Dendritic cell treated with granulocyte-macrophage colony-stimulating factor and Interleukin-4, amounts not matched to agents 40 ng/mL and 50 ng/mL, for 4 days (primary cell): ENCODE results near the gene CRABP1.

Experiments used
- H3K27ac Mint-ChIP-seq: one replicate; pipeline ENCODE4 v1.8.0; 2022; ENCODE audit warnings: mild to moderate bottlenecking, mixed read lengths
- H3K27me3 Mint-ChIP-seq: one replicate; pipeline ENCODE4 v1.8.0; 2022; ENCODE audit warnings: mild to moderate bottlenecking, mixed read lengths
- H3K36me3 Mint-ChIP-seq: one replicate; pipeline ENCODE4 v1.8.0; 2022; ENCODE audit warnings: low read depth, mixed read lengths
- H3K4me1 Mint-ChIP-seq: one replicate; pipeline ENCODE4 v1.8.0; 2022; ENCODE audit warnings: low read depth, mixed read lengths
- H3K4me3 Mint-ChIP-seq: one replicate; pipeline ENCODE4 v1.8.0; 2022; ENCODE audit warnings: mild to moderate bottlenecking, moderate library complexity, mixed read lengths
- H3K9me3 Mint-ChIP-seq: one replicate; pipeline ENCODE4 v1.8.0; 2022; ENCODE audit warnings: mixed read lengths
- intact Hi-C: fragments of 100-400 bp; cut with micrococcal nuclease; formaldehyde crosslinking; loops from one replicate; pipeline ENCODE4 v1.15.0; 2022

Gene CRABP1

DNA sequence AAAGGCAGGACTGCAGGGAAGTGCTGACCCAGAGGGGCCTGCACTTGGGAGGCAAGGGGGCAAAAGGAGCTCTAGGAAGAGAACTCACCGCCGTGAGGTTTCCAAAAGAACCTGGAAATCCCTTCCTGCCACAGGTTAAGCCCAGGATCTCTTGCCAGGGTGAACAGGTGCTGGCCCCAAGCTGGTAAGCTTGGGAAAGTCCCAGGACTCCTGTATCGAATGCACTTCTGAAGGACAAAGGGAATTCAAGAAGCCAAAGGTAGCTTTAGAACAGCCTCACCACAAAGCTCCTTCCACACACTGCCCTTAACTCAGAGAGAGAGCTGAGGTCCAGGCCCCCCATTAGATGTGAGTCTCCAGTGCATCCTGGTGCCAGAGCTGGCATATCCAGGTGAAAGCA lies 28.9 kb upstream of the CRABP1 start:
- Mint-ChIP-seq H3K4me1 (peaks cover 16% of the 10 kb centered on the region), H3K27ac (no peak overlapping the region), H3K4me3 (no peak overlapping the region), H3K9me3 (no peaks in the 10 kb centered on the region), H3K27me3 (no peaks in the 10 kb centered on the region), H3K36me3 (no peaks in the 10 kb centered on the region)
- intact Hi-C loops: no loop called here

DNA sequence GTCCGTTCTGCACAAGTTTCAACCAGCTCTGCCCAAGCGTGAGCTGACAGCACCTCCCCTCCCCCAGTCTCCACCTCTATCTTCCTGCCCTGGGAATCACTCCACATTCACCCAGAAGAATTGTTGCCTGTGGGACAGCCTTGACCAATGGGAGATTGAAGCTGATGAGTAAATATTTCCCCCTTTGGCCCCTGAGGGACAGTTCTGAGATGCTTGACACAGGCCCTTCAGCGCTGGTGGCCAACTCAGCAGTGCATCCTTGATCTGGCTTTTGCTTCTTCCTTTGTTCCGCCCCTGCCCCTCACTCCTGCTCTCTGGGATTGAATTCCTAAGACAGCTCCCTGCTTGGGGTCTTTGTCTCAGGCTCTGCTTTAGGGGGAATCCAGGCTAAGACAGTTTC lies 27.6 kb upstream of the CRABP1 start:
- peaks cover 6% of the 10 kb centered on the region for H3K4me1 Mint-ChIP-seq
- no peaks in the 10 kb centered on the region for H3K9me3 Mint-ChIP-seq
- no peak overlapping the region for H3K27ac Mint-ChIP-seq
- no peaks in the 10 kb centered on the region for H3K36me3 Mint-ChIP-seq
- H3K27me3 Mint-ChIP-seq: no peaks in the 10 kb centered on the region
- intact Hi-C loops: no loop called here
- no peak overlapping the region for H3K4me3 Mint-ChIP-seq

DNA sequence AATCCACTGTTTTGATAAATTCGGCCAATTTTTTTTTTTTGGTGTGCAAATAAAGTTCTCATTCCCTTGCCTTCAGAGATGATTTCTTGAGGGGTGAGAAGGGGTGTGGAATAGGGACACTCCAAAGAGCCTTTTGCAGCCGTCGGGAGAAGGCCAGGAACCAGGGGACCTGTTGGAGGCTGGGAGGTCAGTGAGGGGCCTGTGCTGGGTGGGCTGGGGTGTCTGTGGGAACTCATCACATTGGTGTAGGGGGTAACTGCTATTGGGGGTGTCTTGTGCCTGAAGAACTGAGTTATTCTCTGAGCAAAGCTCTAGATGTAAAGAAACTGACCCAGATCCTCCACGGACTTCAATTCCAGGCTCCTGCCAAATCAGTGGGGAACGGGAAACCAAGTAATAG lies 27.2 kb upstream of the CRABP1 start:
- intact Hi-C loops: no loop called here
- no peaks in the 10 kb centered on the region for H3K36me3 Mint-ChIP-seq
- peaks cover 4% of the 10 kb centered on the region for H3K4me1 Mint-ChIP-seq

DNA sequence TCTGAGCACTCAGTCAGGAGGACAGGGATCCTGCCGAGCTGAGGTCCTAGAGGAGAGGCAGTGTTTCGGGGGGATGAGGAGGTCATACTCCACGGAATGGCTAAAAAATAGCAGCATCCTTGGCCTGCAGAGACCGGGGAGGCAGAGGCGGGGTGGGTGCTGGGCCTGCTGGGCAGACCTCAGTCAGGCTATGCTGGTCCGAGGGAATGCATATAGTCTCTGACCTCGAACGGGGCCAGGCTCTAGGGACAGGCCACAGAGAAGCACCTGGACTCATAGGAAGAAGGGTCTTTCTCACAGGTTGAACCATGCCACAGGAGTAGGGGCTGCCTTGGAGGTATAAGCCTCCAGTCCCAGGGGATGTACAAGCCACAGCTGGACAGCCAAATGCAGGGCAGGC lies 26.8 kb upstream of the CRABP1 start:
- no peaks in the 10 kb centered on the region for H3K36me3 Mint-ChIP-seq
- intact Hi-C loops: no loop called here
- peaks cover under 1% of the 10 kb centered on the region for H3K4me1 Mint-ChIP-seq
- no peak overlapping the region for H3K27ac Mint-ChIP-seq
- no peak overlapping the region for H3K4me3 Mint-ChIP-seq
- no peaks in the 10 kb centered on the region for H3K27me3 Mint-ChIP-seq
- no peaks in the 10 kb centered on the region for H3K9me3 Mint-ChIP-seq

More for the DNA sequence above, 27.2 kb upstream of the CRABP1 start:
- Mint-ChIP-seq H3K4me3 (no peak overlapping the region), H3K27me3 (no peaks in the 10 kb centered on the region), H3K27ac (no peak overlapping the region), H3K9me3 (no peaks in the 10 kb centered on the region)

DNA sequence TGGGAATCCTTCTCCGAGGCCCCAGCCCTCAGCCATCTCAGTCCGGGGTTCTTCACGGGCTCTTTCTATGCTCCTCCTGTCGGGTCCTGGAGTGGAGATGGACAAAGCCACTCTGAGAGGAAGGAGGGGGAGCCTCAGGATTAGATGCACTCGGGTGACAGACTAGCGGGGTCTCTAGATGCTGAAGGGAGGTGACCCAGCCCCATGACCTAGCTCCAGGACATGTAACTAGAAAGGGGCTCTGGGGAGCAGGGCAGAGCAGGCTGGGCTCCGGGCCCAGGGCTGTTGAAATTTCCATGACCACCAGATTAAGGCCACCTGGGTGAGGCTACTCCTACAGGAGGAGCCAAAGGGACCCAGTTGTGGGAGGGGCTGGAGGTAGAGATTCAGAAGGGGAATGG lies 26.0 kb upstream of the CRABP1 start:
- H3K27ac Mint-ChIP-seq: no peak overlapping the region
- H3K36me3 Mint-ChIP-seq: no peaks in the 10 kb centered on the region
- H3K27me3 Mint-ChIP-seq: no peaks in the 10 kb centered on the region
- H3K9me3 Mint-ChIP-seq: no peaks in the 10 kb centered on the region
- no peak overlapping the region for H3K4me3 Mint-ChIP-seq
- intact Hi-C loops: no loop called here
- H3K4me1 Mint-ChIP-seq: no peaks in the 10 kb centered on the region

DNA sequence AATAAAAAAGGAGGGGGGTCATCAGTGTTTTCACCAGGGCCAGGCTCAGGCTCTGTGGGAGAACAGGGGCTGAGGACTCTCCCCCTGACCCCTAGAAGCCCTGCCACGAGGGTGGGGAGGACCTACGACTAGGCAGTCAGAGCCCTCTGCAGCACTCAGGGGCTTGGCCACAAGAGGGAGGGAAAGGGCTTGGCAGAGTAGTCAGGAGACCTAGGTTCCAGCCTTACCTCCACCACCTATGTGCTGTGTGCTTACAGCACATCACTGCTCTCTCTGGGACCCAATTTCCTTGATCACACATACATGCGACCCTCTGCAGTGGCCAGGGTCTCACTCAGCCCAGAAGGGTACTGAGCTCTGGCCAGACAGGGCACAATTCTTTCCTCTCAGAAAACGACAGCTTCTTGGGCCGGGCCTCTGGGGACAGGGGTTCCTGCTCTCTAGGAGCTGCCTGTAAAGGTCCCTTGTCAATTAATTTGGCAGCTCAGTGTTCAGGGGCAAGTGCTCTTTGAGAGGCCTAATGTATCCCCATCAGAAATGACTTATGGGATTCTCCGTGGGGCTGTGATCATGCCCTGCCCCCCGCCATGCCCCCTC lies 24.4 kb upstream of the CRABP1 start:
- Mint-ChIP-seq H3K9me3 (no peaks in the 10 kb centered on the region), H3K4me3 (no peak overlapping the region), H3K27ac (no peak overlapping the region), H3K4me1 (no peaks in the 10 kb centered on the region), H3K36me3 (no peaks in the 10 kb centered on the region), H3K27me3 (no peaks in the 10 kb centered on the region)
- intact Hi-C loops: no loop called here

DNA sequence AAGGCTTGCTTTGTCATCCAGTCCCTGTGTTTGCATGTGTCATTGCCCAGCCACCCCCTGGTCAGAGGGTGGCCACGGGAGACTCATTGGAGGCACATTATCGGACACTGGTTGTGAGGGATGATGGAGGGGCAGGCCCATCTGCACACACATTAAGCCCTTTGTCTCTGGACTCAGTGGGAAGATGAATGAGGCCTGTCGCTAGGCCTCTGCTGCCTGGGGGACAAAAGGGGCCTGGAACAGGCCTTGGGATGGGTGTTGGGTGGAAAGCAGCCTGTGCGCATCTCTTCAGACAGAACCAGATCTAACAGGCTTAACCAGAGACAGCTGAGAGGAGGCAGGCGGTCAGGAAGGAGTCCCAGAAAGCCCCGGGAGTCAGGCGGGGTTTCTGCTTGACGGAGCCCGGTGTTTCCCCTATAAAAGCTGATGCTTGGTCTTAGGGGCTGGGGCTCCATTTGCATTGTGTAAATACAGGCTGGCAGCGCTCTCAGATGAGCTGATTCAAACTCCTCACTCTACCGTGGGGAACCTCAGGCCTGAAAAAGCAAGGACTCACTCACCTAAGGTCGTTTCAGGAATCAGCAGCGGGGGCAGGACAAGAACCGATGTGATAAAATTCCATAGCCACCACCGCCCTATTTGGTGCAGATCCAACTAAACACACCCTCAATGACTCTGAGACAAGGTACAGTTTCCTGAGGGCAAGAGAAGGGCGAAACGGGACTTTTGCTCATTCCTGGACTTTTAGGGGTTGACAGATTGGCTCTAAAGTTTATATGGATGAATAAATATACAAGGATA lies 23.7 kb upstream of the CRABP1 start:
- intact Hi-C loops: no loop called here
- no peaks in the 10 kb centered on the region for H3K27me3 Mint-ChIP-seq
- H3K27ac Mint-ChIP-seq: no peak overlapping the region
- H3K9me3 Mint-ChIP-seq: no peaks in the 10 kb centered on the region
- H3K36me3 Mint-ChIP-seq: no peaks in the 10 kb centered on the region
- no peaks in the 10 kb centered on the region for H3K4me1 Mint-ChIP-seq
- H3K4me3 Mint-ChIP-seq: no peak overlapping the region

DNA sequence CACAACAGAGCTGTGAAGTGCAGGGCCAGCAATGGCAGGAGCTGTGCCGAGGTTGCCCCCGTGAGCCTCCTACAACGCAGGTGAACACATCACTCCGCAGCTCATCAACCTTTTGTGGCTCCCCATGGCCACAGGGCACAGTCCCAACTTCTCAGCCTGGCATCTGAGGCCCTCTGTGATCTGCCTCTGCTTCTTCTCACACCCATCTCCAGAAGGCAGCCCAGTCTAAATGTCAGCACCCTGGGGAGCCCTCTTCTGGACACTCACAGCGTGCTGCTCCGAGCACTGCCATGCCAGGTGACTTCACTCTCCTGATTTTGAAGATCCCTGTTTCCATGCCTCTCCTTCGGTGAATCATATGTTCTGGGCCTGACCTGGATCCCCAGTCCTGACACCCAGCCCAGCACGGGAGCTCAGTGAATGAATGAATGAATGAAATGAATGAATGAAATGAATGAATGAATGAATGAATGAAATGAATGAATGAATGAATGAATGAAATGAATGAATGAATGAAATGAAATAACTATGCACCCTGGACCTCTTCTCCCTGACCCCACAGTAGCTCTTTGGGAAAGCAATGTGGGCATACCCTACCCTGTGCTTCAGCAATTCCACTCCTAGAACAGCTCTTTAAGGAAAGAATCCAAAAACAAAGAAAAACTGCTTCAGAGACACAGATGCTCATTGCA lies 22.9 kb upstream of the CRABP1 start:
- no peaks in the 10 kb centered on the region for H3K36me3 Mint-ChIP-seq
- no peaks in the 10 kb centered on the region for H3K9me3 Mint-ChIP-seq
- no peaks in the 10 kb centered on the region for H3K27me3 Mint-ChIP-seq
- no peak overlapping the region for H3K27ac Mint-ChIP-seq
- intact Hi-C loops: no loop called here
- no peak overlapping the region for H3K4me3 Mint-ChIP-seq
- no peaks in the 10 kb centered on the region for H3K4me1 Mint-ChIP-seq

DNA sequence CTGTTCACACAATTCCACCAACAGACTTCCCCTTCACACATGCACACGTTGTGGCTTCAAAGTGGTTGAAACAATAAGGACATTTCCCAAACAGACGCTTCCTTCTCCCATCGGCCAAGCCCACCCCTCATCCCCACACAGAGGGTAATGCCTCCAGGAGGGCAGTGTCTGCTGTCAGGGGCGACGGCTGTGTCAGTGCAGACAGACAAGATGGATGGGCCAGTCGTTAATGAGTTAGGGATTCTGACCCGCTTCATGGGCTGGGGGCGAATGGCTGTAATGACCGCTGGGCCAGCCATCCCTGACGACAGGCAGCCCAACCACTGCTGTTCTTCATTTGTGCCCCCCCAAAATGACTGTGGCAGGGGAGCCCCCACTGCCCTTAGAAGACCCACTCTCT lies 20.6 kb upstream of the CRABP1 start:
- no peaks in the 10 kb centered on the region for H3K9me3 Mint-ChIP-seq
- intact Hi-C loops: no loop called here
- H3K4me3 Mint-ChIP-seq: no peak overlapping the region

DNA sequence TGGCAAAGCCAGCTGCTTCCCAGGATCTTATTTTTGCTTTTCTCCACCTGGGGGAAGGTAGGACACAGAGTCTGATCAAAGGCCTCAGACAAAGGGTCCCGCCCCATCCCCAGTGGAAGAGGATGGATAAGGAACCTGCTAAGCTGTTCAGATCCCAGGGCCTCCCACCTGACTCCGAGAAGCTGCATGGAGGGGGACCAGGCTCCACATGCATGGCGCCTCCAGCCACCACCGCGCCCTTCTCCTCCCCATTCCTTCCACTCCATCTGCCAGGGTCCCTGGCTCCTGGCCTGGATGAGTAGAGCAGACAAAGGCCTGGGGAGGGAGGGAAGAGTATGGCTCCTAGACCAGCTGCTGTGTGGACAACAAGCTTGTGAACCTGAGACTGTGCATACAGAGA lies 20.0 kb upstream of the CRABP1 start:
- Mint-ChIP-seq H3K4me3 (no peak overlapping the region), H3K27ac (no peak overlapping the region)
- intact Hi-C loops: no loop called here

More for the DNA sequence above, 20.6 kb upstream of the CRABP1 start:
- Mint-ChIP-seq H3K36me3 (no peaks in the 10 kb centered on the region), H3K27ac (no peak overlapping the region), H3K4me1 (peaks cover 6% of the 10 kb centered on the region), H3K27me3 (no peaks in the 10 kb centered on the region)

DNA sequence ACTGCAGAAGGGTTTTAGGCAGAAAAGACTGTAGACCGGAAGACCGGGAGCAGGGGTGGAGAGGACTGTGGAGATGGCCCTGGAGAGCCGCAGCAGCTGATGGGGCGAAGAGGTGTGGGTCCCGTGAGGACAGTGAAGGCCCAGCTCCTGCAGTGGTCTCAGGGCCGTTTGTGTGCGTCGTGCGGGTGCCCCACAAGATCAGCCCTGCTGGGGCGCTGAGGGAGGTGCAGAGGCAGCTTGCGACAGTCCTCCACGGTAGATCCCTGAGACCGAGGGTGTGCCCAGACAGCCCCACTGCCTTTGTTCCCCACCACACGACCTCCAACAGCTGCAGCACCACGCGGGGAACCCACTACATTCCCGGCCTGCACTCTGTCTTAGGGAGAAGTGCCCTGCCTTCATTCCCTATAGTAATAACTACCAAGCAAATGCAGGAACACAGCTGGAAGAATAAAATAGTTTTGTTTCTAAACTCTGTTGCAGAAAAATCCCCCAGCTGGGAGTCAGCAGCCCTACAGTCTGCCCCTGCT lies 19.0 kb upstream of the CRABP1 start:
- no peak overlapping the region for H3K4me3 Mint-ChIP-seq
- no peak overlapping the region for H3K27ac Mint-ChIP-seq
- no peaks in the 10 kb centered on the region for H3K36me3 Mint-ChIP-seq
- H3K4me1 Mint-ChIP-seq: peaks cover 6% of the 10 kb centered on the region
- intact Hi-C loops: no loop called here
- no peaks in the 10 kb centered on the region for H3K9me3 Mint-ChIP-seq
- H3K27me3 Mint-ChIP-seq: no peaks in the 10 kb centered on the region

More for the DNA sequence above, 20.0 kb upstream of the CRABP1 start:
- Mint-ChIP-seq H3K9me3 (no peaks in the 10 kb centered on the region), H3K36me3 (no peaks in the 10 kb centered on the region), H3K4me1 (peaks cover 6% of the 10 kb centered on the region), H3K27me3 (no peaks in the 10 kb centered on the region)

DNA sequence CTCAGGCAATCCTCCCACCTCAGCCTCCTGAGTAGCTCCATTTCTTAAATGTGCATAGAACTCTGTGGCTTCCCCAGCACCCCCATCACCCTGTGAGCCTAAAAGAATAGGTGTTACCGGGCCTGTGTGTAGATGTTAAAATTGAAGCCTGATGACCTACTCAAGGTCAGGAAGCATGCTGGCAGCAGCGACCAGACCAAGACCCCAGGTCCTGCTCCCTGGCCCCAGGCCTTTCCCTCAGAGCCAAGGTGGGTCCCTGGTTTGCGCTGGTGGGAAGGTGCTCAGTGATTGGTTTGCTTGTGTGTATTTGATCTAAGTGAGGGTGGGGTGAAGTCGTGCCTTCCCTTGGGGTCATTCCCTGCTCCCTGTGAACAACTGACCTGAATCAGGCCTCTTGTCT lies 18.4 kb upstream of the CRABP1 start:
- Mint-ChIP-seq H3K27me3 (no peaks in the 10 kb centered on the region), H3K36me3 (no peaks in the 10 kb centered on the region), H3K27ac (no peak overlapping the region), H3K9me3 (no peaks in the 10 kb centered on the region), H3K4me3 (no peak overlapping the region), H3K4me1 (peaks cover 6% of the 10 kb centered on the region)
- intact Hi-C loops: no loop called here

DNA sequence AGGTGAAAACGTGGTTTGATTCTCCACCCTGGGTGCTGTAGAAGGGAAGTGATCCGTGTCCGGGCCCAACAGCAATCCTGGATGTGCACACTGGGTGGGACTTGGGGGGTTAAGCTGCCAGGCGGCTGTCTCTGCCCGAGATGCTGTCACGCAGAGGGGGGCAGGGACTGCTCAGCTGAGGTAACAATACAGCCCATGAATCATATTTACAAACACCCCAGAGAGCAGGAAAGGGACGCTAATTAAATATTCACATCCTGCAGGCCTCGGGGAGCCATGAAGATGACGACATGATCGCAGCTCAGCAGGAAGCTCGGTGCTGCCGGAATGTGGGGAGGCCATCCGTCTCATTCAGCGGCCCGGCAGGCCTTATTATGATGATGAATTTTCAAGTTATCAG lies 17.9 kb upstream of the CRABP1 start:
- no peaks in the 10 kb centered on the region for H3K36me3 Mint-ChIP-seq

More for the DNA sequence above, 17.9 kb upstream of the CRABP1 start:
- H3K4me1 Mint-ChIP-seq: peaks cover 8% of the 10 kb centered on the region
- H3K9me3 Mint-ChIP-seq: no peaks in the 10 kb centered on the region
- no peaks in the 10 kb centered on the region for H3K27me3 Mint-ChIP-seq
- intact Hi-C loops: no loop called here
- H3K27ac Mint-ChIP-seq: no peak overlapping the region
- no peak overlapping the region for H3K4me3 Mint-ChIP-seq
